ENCODE data around the gene TMEM150C.

TMEM150C gene

DNA sequence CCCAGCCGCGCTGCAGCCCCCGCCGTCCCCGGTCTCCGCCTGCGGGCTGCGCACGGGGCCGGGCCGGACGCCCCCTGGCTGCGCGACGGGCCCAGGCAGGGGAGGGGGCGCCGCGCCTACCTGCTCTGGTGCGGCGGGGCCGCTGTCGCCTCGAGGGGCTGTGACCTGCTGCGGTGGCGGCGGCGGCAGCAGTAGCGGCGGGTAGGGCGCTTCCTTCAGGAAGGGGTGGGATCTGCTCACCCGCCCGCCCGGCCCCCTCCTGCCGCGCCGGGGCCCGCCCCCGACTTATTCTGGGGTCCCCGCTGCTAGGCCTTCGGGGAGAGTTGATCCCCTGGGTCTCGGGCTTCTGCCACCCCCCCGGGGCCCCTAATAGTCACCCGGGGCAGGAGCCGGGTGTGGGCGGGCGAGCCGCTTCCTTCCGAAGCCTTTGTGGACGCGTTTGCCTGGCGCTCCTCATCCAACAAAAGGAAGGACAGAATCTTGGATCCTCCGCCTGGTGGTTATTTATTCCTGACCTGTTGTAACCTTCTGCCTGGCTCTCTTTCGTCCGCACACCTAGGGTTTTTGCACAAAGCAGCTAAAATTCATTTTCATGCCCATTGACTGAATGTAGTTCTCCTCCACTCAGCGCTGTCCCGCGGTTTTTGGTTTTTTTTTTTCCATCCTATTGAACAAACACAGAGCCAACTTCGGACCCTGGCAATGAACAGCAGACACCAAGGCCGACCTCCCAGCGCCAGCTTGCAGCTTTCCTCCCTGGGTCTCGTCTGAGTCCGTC, at the start of gene TMEM150C:
Gene TMEM150C, minus strand, starts transcription at position 203 of the 778 bp plus-strand sequence. CDS start 57,331 bp downstream, outside the sequence.
- Histone ChIP-seq H3K4me1 (ENCODE audit: insufficient read depth, low read length) (no peaks in the 10 kb centered on the region), H3K9me3 (ENCODE audit: low read length) (no peaks in the 10 kb centered on the region), H3K27ac (ENCODE audit: low read depth, low read length) (no peak within 1 kb of the TSS), H3K27me3 (ENCODE audit: control insufficient read depth in 1 of 2, insufficient read depth in 2 of 2, low read length in 2 of 2) (peaks cover 0 to 10% of the 10 kb centered on the region in 2 donors), H3K9ac (ENCODE audit: low read length) (no peak within 1 kb of the TSS), H3K36me3 (ENCODE audit: insufficient read depth, low read length) (no peaks in the 10 kb centered on the region), H3K4me3 (ENCODE audit: low read depth in 1 of 2, low read length in 2 of 2) (peak within 1 kb of the TSS; percentile 39 to 47)

DNA sequence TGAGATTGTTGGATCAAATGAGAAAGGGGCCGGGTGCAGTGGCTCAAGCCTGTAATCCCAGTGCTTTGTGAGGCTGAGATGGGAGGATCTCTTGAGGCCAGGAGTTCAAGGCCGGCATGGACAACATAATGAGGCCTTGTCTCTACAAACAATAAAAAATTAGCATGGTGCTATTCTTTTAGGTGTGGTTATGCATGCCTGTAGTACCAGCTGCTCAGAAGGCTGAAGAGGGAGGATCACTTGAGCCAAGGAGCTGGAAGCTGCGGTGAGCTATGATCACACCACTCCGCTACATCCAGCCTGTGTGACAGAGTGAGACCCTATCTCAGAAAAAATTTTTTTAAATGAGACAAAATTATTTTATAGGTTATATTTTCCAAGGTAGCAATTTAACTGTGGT, 49.7 kb upstream of the TMEM150C start:
- Histone ChIP-seq H3K4me1 (ENCODE audit: insufficient read depth, low read length) (no peaks in the 10 kb centered on the region), H3K9ac (ENCODE audit: low read length) (no peak overlapping the region), H3K27ac (ENCODE audit: low read depth, low read length) (no peak overlapping the region)

DNA sequence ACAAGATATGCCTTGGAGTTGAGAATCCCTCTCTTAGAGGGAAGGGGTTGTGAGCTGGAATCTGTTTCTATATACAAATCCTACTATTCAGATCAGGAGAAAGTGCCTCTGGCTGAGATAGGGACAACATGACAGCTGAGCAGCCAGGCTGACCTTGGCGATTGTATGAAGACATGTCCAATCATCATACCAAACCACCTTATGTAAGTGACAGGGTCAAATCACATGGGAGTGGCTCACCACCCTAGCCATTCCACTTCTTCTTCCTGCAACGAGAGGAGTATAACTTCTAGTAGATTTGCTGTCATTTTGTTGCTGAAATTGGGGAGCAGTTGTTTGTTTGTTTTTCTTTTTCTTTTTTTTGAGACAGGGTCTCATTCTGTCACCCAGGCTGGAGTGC, 48.3 kb upstream of the TMEM150C start:
- no peak overlapping the region for H3K9ac ChIP-seq (ENCODE audit: low read length)
- no peaks in the 10 kb centered on the region for H3K4me1 ChIP-seq (ENCODE audit: insufficient read depth, low read length)
- no peak overlapping the region for H3K4me3 ChIP-seq (ENCODE audit: low read depth in 1 of 2, low read length in 2 of 2)
- no peaks in the 10 kb centered on the region for H3K36me3 ChIP-seq (ENCODE audit: insufficient read depth, low read length)
- no peaks in the 10 kb centered on the region for H3K9me3 ChIP-seq (ENCODE audit: low read length)
- no peak overlapping the region for H3K27ac ChIP-seq (ENCODE audit: low read depth, low read length)
- H3K27me3 ChIP-seq (ENCODE audit: control insufficient read depth in 1 of 2, insufficient read depth in 2 of 2, low read length in 2 of 2): no peaks in the 10 kb centered on the region

More for the DNA sequence above, 49.7 kb upstream of the TMEM150C start:
- no peaks in the 10 kb centered on the region for H3K9me3 ChIP-seq (ENCODE audit: low read length)
- no peak overlapping the region for H3K4me3 ChIP-seq (ENCODE audit: low read depth in 1 of 2, low read length in 2 of 2)
- H3K27me3 ChIP-seq (ENCODE audit: control insufficient read depth in 1 of 2, insufficient read depth in 2 of 2, low read length in 2 of 2): no peaks in the 10 kb centered on the region
- no peaks in the 10 kb centered on the region for H3K36me3 ChIP-seq (ENCODE audit: insufficient read depth, low read length)

DNA sequence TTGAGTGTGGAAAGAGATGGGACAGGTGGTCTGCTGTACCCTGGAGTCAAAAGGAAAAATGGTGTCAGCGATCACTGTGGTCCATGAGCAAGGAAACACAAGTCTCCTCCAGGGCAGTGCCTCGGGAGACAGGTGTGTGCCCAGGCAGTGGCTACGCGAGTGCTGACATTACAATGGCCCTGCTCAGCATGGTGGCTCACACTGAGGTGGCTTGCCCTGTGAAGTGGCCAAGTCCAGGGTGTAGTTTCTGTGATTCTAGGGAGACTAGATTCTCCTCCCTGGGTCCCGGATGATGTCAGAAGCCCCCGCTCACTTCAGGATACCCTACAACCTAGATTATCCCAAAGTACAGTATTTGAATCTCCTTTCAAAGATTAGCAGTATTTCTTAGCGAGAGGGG, 44.8 kb upstream of the TMEM150C start:
- H3K27ac ChIP-seq (ENCODE audit: low read depth, low read length): no peak overlapping the region
- H3K4me3 ChIP-seq (ENCODE audit: low read depth in 1 of 2, low read length in 2 of 2): no peak overlapping the region

DNA sequence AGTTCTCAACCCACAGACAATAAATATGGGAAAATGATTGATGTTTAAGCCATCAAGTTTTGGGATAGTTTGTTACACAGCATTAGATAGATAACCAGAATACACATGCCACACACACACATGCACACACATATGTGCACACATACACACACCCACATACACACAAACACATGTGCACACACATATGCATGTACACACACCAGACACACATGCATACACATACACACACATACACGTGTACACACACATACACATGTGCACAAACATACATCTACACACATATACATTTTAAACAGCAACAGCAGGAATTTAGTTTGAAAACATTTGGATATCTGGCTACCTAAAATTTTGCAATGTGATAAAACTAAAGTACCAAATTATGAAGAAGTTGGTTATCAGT, 42.7 kb upstream of the TMEM150C start:
- Histone ChIP-seq H3K4me3 (ENCODE audit: low read depth in 1 of 2, low read length in 2 of 2) (no peak overlapping the region), H3K27ac (ENCODE audit: low read depth, low read length) (no peak overlapping the region), H3K9ac (ENCODE audit: low read length) (no peak overlapping the region), H3K4me1 (ENCODE audit: insufficient read depth, low read length) (no peaks in the 10 kb centered on the region), H3K9me3 (ENCODE audit: low read length) (no peaks in the 10 kb centered on the region), H3K27me3 (ENCODE audit: control insufficient read depth in 1 of 2, insufficient read depth in 2 of 2, low read length in 2 of 2) (no peaks in the 10 kb centered on the region), H3K36me3 (ENCODE audit: insufficient read depth, low read length) (no peaks in the 10 kb centered on the region)

More for the DNA sequence above, 44.8 kb upstream of the TMEM150C start:
- no peaks in the 10 kb centered on the region for H3K4me1 ChIP-seq (ENCODE audit: insufficient read depth, low read length)
- H3K36me3 ChIP-seq (ENCODE audit: insufficient read depth, low read length): no peaks in the 10 kb centered on the region
- H3K9ac ChIP-seq (ENCODE audit: low read length): no peak overlapping the region
- no peaks in the 10 kb centered on the region for H3K9me3 ChIP-seq (ENCODE audit: low read length)
- no peaks in the 10 kb centered on the region for H3K27me3 ChIP-seq (ENCODE audit: control insufficient read depth in 1 of 2, insufficient read depth in 2 of 2, low read length in 2 of 2)

DNA sequence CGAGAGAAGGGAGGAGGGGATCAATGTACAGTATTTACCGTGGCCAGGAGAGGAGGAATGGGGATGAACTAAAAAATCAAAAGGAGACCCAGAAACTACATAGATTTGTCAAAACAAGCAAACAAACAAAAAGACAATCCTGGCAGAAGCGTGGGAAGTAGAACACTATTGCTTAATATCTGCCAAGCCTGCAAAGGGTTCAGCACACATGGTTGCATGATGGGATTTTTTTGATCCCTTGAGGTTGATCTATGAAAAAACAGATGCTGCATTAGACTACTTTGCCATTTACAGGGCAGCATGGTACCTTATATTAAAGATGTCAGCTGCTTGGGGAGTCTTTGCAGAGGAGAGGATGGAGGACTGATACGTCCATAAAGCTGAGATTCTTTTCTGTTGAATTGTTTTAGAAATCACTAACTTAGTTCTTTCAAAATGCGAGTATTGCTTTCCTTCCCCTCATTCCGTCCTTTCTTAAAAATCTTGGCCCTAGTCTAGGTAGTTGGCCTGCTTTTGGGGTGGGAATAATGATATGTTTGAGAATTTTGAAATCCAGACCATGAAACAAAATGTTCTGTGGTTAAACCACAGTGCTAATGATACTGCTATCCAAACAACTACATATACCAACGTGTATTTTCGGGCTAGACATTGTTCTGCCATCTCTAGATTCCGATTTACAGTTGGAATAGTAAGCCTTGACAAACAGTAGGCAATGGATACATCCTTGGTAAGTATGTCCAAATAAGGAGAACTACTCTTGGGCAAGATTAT, 39.6 kb upstream of the TMEM150C start:
- Histone ChIP-seq H3K27me3 (ENCODE audit: control insufficient read depth in 1 of 2, insufficient read depth in 2 of 2, low read length in 2 of 2) (no peaks in the 10 kb centered on the region), H3K27ac (ENCODE audit: low read depth, low read length) (no peak overlapping the region), H3K9ac (ENCODE audit: low read length) (no peak overlapping the region), H3K36me3 (ENCODE audit: insufficient read depth, low read length) (no peaks in the 10 kb centered on the region), H3K4me1 (ENCODE audit: insufficient read depth, low read length) (no peaks in the 10 kb centered on the region), H3K4me3 (ENCODE audit: low read depth in 1 of 2, low read length in 2 of 2) (no peak overlapping the region), H3K9me3 (ENCODE audit: low read length) (no peaks in the 10 kb centered on the region)

DNA sequence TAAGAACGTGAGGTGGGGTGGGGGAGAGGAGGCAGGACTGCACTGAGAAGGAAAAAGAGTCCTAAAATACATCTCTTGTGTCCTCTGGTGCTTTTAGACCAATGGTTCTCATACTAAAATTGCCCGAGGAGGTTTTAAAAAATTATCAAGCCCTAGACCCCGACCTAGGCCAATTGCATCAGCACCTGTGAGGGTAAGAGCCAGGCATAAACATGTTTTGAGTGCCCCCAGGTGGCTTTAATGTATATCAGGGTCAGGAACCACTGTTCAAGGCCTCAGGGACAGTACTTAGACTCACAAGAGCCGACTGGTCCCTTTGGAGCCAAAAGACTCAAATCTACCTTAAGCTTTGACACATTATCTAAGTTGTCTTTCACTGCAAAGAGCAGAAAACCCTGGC, 37.5 kb upstream of the TMEM150C start:
- H3K4me1 ChIP-seq (ENCODE audit: insufficient read depth, low read length): no peaks in the 10 kb centered on the region
- no peaks in the 10 kb centered on the region for H3K27me3 ChIP-seq (ENCODE audit: control insufficient read depth in 1 of 2, insufficient read depth in 2 of 2, low read length in 2 of 2)
- no peak overlapping the region for H3K27ac ChIP-seq (ENCODE audit: low read depth, low read length)
- no peak overlapping the region for H3K9ac ChIP-seq (ENCODE audit: low read length)
- no peak overlapping the region for H3K4me3 ChIP-seq (ENCODE audit: low read depth in 1 of 2, low read length in 2 of 2)
- H3K9me3 ChIP-seq (ENCODE audit: low read length): no peaks in the 10 kb centered on the region
- H3K36me3 ChIP-seq (ENCODE audit: insufficient read depth, low read length): no peaks in the 10 kb centered on the region

DNA sequence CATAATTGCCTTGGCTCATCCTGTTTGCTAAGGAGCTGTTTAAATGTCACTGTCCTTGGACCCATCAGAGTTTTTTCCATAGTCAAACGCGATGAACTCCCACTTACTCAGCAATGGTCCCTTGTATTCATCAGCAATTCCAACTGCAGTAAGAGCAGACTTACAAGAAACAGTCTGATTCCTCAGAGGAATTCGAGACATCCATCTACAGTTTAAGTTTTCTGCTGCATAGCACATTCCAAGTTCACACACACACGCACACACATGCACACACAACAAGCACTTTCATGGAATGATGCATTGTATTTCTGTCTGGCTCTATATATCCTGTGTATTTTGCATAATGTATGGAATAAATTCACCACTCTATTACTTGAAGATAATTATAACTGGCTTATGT, 32.7 kb upstream of the TMEM150C start:
- Histone ChIP-seq H3K4me3 (ENCODE audit: low read depth in 1 of 2, low read length in 2 of 2) (no peak overlapping the region), H3K27ac (ENCODE audit: low read depth, low read length) (no peak overlapping the region), H3K9me3 (ENCODE audit: low read length) (no peaks in the 10 kb centered on the region), H3K36me3 (ENCODE audit: insufficient read depth, low read length) (no peaks in the 10 kb centered on the region), H3K9ac (ENCODE audit: low read length) (no peak overlapping the region), H3K27me3 (ENCODE audit: control insufficient read depth in 1 of 2, insufficient read depth in 2 of 2, low read length in 2 of 2) (no peaks in the 10 kb centered on the region), H3K4me1 (ENCODE audit: insufficient read depth, low read length) (no peaks in the 10 kb centered on the region)

DNA sequence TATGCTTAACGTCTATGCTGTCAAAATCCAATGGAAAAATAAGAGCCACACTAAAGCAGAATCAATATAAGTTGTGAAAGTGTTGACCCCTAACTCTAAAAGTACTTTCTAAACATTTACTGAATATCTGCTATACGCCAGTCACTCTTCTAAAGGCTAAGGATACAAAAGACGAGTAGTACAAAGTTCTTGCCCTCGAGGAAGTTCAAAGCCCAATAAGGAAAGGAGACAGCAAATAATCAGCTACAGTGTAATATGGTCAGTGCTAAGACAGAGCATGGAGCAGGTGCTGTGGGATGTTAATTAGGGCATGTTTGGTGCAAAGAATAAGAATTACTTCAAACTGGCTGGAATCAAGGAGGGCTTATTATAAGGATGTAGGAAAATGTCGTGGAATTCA, 31.6 kb upstream of the TMEM150C start:
- Histone ChIP-seq H3K27me3 (ENCODE audit: control insufficient read depth in 1 of 2, insufficient read depth in 2 of 2, low read length in 2 of 2) (no peaks in the 10 kb centered on the region), H3K36me3 (ENCODE audit: insufficient read depth, low read length) (no peaks in the 10 kb centered on the region), H3K9me3 (ENCODE audit: low read length) (no peaks in the 10 kb centered on the region), H3K9ac (ENCODE audit: low read length) (no peak overlapping the region), H3K4me1 (ENCODE audit: insufficient read depth, low read length) (no peaks in the 10 kb centered on the region), H3K27ac (ENCODE audit: low read depth, low read length) (no peak overlapping the region), H3K4me3 (ENCODE audit: low read depth in 1 of 2, low read length in 2 of 2) (no peak overlapping the region)

DNA sequence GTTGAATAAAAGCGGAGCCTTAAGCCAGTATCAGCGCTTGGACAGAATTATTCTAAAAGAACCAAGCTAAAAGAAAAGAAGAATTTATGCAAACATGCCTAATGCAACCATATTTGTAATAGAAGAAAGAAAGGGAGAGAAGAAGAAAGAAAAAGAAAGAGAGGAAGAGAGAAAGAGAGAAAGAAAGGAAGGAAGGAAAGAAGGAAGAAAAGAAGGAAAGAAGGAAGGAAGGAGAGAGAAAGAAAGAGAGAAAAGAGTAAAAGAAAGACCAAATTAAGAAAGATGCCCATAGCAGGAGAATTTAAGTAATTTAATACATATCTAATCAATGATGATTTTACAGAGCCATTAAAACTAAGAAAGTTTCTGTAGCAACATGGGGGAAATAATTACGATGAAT, 30.9 kb upstream of the TMEM150C start:
- H3K4me1 ChIP-seq (ENCODE audit: insufficient read depth, low read length): no peaks in the 10 kb centered on the region
- H3K36me3 ChIP-seq (ENCODE audit: insufficient read depth, low read length): no peaks in the 10 kb centered on the region
- no peaks in the 10 kb centered on the region for H3K27me3 ChIP-seq (ENCODE audit: control insufficient read depth in 1 of 2, insufficient read depth in 2 of 2, low read length in 2 of 2)
- no peak overlapping the region for H3K27ac ChIP-seq (ENCODE audit: low read depth, low read length)
- no peak overlapping the region for H3K9ac ChIP-seq (ENCODE audit: low read length)
- no peak overlapping the region for H3K4me3 ChIP-seq (ENCODE audit: low read depth in 1 of 2, low read length in 2 of 2)
- H3K9me3 ChIP-seq (ENCODE audit: low read length): no peaks in the 10 kb centered on the region

DNA sequence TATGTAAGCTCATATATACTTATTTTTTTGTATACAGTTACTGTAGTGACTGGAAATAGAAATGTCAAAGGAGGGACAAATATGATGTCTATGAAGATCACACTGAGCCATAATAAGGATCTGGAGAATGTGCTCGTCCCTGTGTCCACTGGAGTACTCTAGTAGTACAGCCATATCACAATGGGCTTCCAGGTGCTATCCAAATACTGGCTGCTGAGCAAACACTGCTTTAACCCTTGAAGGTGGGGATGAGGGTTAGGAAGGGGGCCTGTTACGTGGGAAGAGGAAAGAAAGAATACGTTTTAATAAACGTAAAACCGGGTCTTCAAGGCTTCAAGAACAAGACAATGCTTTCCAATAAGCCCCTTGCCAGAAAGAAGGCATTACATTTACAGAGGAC, 29.8 kb upstream of the TMEM150C start:
- Histone ChIP-seq H3K36me3 (ENCODE audit: insufficient read depth, low read length) (no peaks in the 10 kb centered on the region), H3K27ac (ENCODE audit: low read depth, low read length) (no peak overlapping the region), H3K4me1 (ENCODE audit: insufficient read depth, low read length) (no peaks in the 10 kb centered on the region), H3K27me3 (ENCODE audit: control insufficient read depth in 1 of 2, insufficient read depth in 2 of 2, low read length in 2 of 2) (no peaks in the 10 kb centered on the region), H3K9ac (ENCODE audit: low read length) (no peak overlapping the region), H3K9me3 (ENCODE audit: low read length) (no peaks in the 10 kb centered on the region), H3K4me3 (ENCODE audit: low read depth in 1 of 2, low read length in 2 of 2) (no peak overlapping the region)
